ENCODE data around the gene DCAF8.
A peak's percentile ranks its signal among the peaks of the same experiment; 100 is the strongest.

DCAF8 gene

GRCh38 chr1:160224606-160225005 is 37.7 kb downstream of the DCAF8 start:
- no peak for DNase-seq

- DNase-seq, result no peak
Measured at GRCh38 chr1:160222546-160222945, 39.8 kb downstream of the DCAF8 start.

- DNase-seq, result no peak
Measured at GRCh38 chr1:160221089-160221488, 41.3 kb downstream of the DCAF8 start.

GRCh38 chr1:160220301-160220700 is 42.0 kb downstream of the DCAF8 start:
- DNase-seq, result no peak

- DNase-seq, result peak in 1 of 2 experiments; percentile 5
Measured at GRCh38 chr1:160219062-160219929, 43.1 kb downstream of the DCAF8 start.

GRCh38 chr1:160217481-160218051 is 44.8 kb downstream of the DCAF8 start:
- DNase-seq, result no peak

- no peak for DNase-seq
Measured at GRCh38 chr1:160216301-160216700, 46.0 kb downstream of the DCAF8 start.

- DNase-seq, result no peak
Measured at GRCh38 chr1:160214481-160215140, 47.7 kb downstream of the DCAF8 start.

- no peak for DNase-seq
Measured at GRCh38 chr1:160211046-160211790, 51.1 kb downstream of the DCAF8 start.

GRCh38 chr1:160210561-160210960 is 51.8 kb downstream of the DCAF8 start:
- no peak for DNase-seq

- no peak for DNase-seq
Measured at GRCh38 chr1:160209321-160210046, 52.9 kb downstream of the DCAF8 start.

- DNase-seq, result no peak
Measured at GRCh38 chr1:160208557-160209320, 53.6 kb downstream of the DCAF8 start.

GRCh38 chr1:160207771-160208556 is 54.4 kb downstream of the DCAF8 start:
- DNase-seq, result no peak

- DNase-seq, result no peak
Measured at GRCh38 chr1:160207118-160207650, 55.2 kb downstream of the DCAF8 start.

- peak in 1 of 2 experiments; percentile 42 for DNase-seq
Measured at GRCh38 chr1:160206421-160207117, 55.8 kb downstream of the DCAF8 start.

- peak; percentile 8 to 21 for DNase-seq
Measured at GRCh38 chr1:160206036-160206389, 56.3 kb downstream of the DCAF8 start.

- DNase-seq, result peak; percentile 6 to 24
Measured at GRCh38 chr1:160205242-160206035, 56.9 kb downstream of the DCAF8 start, which contains the start of gene PEA15. TSS of gene PEA15 (plus strand) at chr1:160205384. CDS start at chr1:160211545, 6,161 bp downstream.

- no peak for DNase-seq
Measured at GRCh38 chr1:160204526-160205241, 57.7 kb downstream of the DCAF8 start.

All from SW 1271 (cell line).